Body of pancreas (tissue), 4 donors: ENCODE data around the gene GSG1L. TPM values are rescaled to one million over a fixed set of nuclear protein-coding genes. Genes with fewer than 3 reads are reported as not detected.

ENCODE experiments used
- ATAC-seq: fragments of 150-250 bp; one replicate; pipeline ENCODE4 v1.9.1; 2016
- DNase-seq, 4 donors: peaks; one replicate each; pipeline ENCODE4 v3.0.0-alpha.2; 2019
- H3K27ac ChIP-seq, 4 donors: fragments of 200-600 bp; sonication (generic); 1 replicate in 3 of 4; 2 replicates in 1 of 4; pipeline versions ENCODE4 v1.5.1 to v1.6.1; 2016 to 2019; ENCODE audit warnings: mild to moderate bottlenecking in 1 of 4, mixed read lengths in 1 of 4, moderate library complexity in 1 of 4
- H3K27me3 ChIP-seq, 2 donors: fragments of 200-600 bp; sonication (generic); one replicate each; pipeline ENCODE4 v1.6.0; 2016; ENCODE audit warnings: mild to moderate bottlenecking in 1 of 2
- H3K36me3 ChIP-seq, 2 donors: fragments of 200-600 bp; sonication (generic); replicated peaks in 1 of 2; 2 replicates each; pipeline ENCODE4 v1.5.1; 2016; ENCODE audit warnings: low read depth in 2 of 2; ENCODE audit not compliant: insufficient read depth in 1 of 2
- H3K4me1 ChIP-seq: fragments of 200-600 bp; sonication (generic); one replicate; pipeline ENCODE4 v1.6.0; 2016
- H3K4me3 ChIP-seq, 2 donors: fragments of 200-600 bp; sonication (generic); 1 replicate in 1 of 2; 2 replicates in 1 of 2; pipeline ENCODE4 v1.5.1; 2016 to 2019
- H3K9me3 ChIP-seq, 3 donors: fragments of 200-600 bp; sonication (generic); 1 replicate in 2 of 3; 2 replicates in 1 of 3; pipeline ENCODE4 v1.5.1; 2016
- CTCF ChIP-seq, 7 experiments: fragments of 450-650 bp in 4 of 7; fragments of 200-600 bp in 3 of 7; sonication (generic) in 3 of 7; IDR thresholded peaks; one replicate each; pipeline ENCODE4 v1.5.1; 2016 to 2019; ENCODE audit warnings: antibody characterized with exemption in 7 of 7
- POLR2A ChIP-seq, 3 donors: fragments of 450-650 bp; IDR thresholded peaks; one replicate each; pipeline ENCODE4 v1.6.1; 2016; ENCODE audit warnings: antibody characterized with exemption in 3 of 3, mild to moderate bottlenecking in 2 of 3
- WGBS, 2 donors: methylation state at CpG; one replicate each; pipeline ENCODE4 v1.1.5; 2017; 5-methylcytosine and 5-hydroxymethylcytosine counted together
- intact Hi-C: fragments of 100-400 bp; cut with DNase I; formaldehyde crosslinking; loops from one replicate; pipeline ENCODE4 v1.15.1; 2023
- total RNA-seq, 2 donors: library from RNA; depleted of rRNA; stranded (reverse); fragments of >200 nt; gene quantifications; one replicate each; pipeline ENCODE4 v1.1.0, GENCODE V29; 2016

The GSG1L gene
- total RNA-seq, 2 donors from 2014 or later = not detected

GRCh38 chr16:28013878-28014277 lies 49.6 kb downstream of the GSG1L start:
- H3K4me3 ChIP-seq = no peak overlapping the region
- intact Hi-C loops = no loop called here
- ATAC-seq = no peak
- WGBS, 2 donors = 46 to 78% methylated on average over 2 of the region's 2 CpGs
- H3K27ac ChIP-seq = no peak overlapping the region
- H3K4me1 ChIP-seq = no peaks in the 10 kb centered on the region
- H3K27me3 ChIP-seq = no peaks in the 10 kb centered on the region
- DNase-seq = no peak
- TF ChIP-seq CTCF (IDR thresholded peaks at IDR 0.05) (no peak), POLR2A (IDR thresholded peaks at IDR 0.05) (no peak)
- peaks cover 0 to 3% (median 0%) of the 10 kb centered on the region in 3 donors for H3K9me3 ChIP-seq
- H3K36me3 ChIP-seq = no peaks in the 10 kb centered on the region

- H3K4me3 ChIP-seq = no peak overlapping the region
- peaks cover 0 to 3% (median 0%) of the 10 kb centered on the region in 3 donors for H3K9me3 ChIP-seq
- no peak for ATAC-seq
- H3K4me1 ChIP-seq = no peaks in the 10 kb centered on the region
- TF ChIP-seq POLR2A (IDR thresholded peaks at IDR 0.05) = no peak
- no peak overlapping the region for H3K27ac ChIP-seq
- intact Hi-C loops = no loop called here
- H3K36me3 ChIP-seq = no peaks in the 10 kb centered on the region
- DNase-seq = no peak
- H3K27me3 ChIP-seq = no peaks in the 10 kb centered on the region
- WGBS, 2 donors = 55 to 68% methylated on average over 5 to 6 of the region's 6 CpGs
Observed at GRCh38 chr16:28013392-28013791, 50.1 kb downstream of the GSG1L start.

- 7 to 24% methylated on average over 7 of the region's 7 CpGs for WGBS, 2 donors
- Histone ChIP-seq H3K9me3 (peaks cover 0 to 3% (median 0%) of the 10 kb centered on the region in 3 donors), H3K4me3 (no peak overlapping the region), H3K4me1 (no peaks in the 10 kb centered on the region), H3K27ac (no peak overlapping the region), H3K36me3 (no peaks in the 10 kb centered on the region), H3K27me3 (no peaks in the 10 kb centered on the region)
- intact Hi-C loops = no loop called here
- ATAC-seq (no peak), DNase-seq (no peak)
- TF ChIP-seq POLR2A (IDR thresholded peaks at IDR 0.05) (no peak), CTCF (IDR thresholded peaks at IDR 0.05) (no peak)
Observed at GRCh38 chr16:28011971-28012445, 51.5 kb downstream of the GSG1L start.

- Histone ChIP-seq H3K27ac (no peak overlapping the region), H3K36me3 (no peaks in the 10 kb centered on the region), H3K4me3 (no peak overlapping the region), H3K27me3 (no peaks in the 10 kb centered on the region), H3K9me3 (peaks cover 0 to 3% (median 0%) of the 10 kb centered on the region in 3 donors), H3K4me1 (no peaks in the 10 kb centered on the region)
- ATAC-seq (no peak), DNase-seq (no peak)
- WGBS, 2 donors = 59 to 70% methylated on average over 11 of the region's 11 CpGs
- no peak for TF ChIP-seq POLR2A (IDR thresholded peaks at IDR 0.05)
- TF ChIP-seq CTCF (IDR thresholded peaks at IDR 0.05) = no peak
- intact Hi-C loops = no loop called here
Observed at GRCh38 chr16:28011223-28011622, 52.3 kb downstream of the GSG1L start.

GRCh38 chr16:28010671-28011070 lies 52.8 kb downstream of the GSG1L start:
- no peak overlapping the region for H3K27ac ChIP-seq
- WGBS, 2 donors = 40 to 44% methylated on average over 9 of the region's 9 CpGs
- no peak for DNase-seq
- no peaks in the 10 kb centered on the region for H3K36me3 ChIP-seq
- no peak overlapping the region for H3K4me3 ChIP-seq
- H3K4me1 ChIP-seq = no peaks in the 10 kb centered on the region
- no peaks in the 10 kb centered on the region for H3K27me3 ChIP-seq
- ATAC-seq = no peak
- intact Hi-C loops = no loop called here
- TF ChIP-seq POLR2A (IDR thresholded peaks at IDR 0.05) (no peak), CTCF (IDR thresholded peaks at IDR 0.05) (no peak)
- peaks cover 0 to 3% (median 0%) of the 10 kb centered on the region in 3 donors for H3K9me3 ChIP-seq
